Stimulated activated CD4-positive, alpha-beta T cell treated with anti-CD3 and anti-CD28 coated beads, Interleukin-2, amount 100 ng/mL, for 24 hours (primary cell): ENCODE measurements around the gene CHRNA10.
A peak's percentile ranks its signal among the peaks of the same experiment; 100 is the strongest.

Experiments used
- DNase-seq, 2 donors: peaks; one replicate each; pipeline ENCODE4 v3.0.0-alpha.2; 2020

Gene CHRNA10

DNA sequence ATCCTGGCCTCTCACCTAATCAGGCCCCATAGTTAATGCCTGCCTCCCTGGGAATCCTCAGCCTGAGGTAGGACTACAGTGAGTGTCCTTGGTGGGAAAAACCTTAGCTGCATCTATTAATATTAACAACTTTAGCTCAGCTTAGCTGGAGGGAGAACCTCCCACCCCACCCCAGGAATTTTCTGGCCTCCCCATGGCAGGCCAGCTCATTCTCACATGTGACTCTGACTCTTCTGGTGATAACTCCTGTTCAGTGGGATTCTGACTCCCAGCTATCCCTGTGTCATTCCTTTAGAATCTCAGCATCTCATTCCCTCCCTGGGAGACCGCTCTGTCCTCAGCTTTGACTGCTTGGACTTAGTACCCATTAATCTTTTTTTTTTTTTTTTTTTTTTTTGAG lies 43.9 kb downstream of the CHRNA10 start:
- no peak for DNase-seq

DNA sequence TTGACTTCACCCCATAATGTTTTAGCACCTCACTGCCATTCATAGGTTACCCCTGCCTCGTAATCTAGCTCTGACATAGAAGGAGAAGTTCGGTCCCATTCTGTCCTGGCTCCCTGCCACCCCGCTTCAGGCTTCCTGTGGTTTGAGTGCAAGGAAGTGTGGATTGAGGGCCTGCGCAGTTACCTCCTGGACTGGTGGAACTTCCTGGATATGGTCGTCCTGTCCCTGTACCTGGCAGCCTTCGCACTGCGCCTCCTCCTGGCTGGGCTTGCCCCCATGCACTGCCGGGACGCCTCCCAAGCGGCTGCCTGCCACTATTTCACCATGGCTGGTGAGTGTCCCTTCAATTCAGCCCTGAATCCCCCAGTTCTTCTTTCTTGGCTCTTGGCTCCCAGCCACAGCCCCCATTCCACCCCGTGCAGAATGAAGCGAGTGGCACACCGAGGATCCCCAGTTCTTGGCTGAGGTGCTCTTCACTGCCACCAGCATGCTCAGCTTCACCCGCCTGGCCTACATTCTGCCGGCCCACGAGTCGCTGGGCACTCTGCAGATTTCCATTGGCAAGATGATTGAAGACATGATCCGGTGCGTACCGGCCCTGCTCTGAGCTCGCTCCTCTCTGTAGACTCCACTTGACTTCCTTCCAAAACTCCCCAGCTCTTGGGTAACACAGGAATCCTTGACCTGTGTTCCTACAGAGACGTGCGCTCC lies 44.8 kb downstream of the CHRNA10 start:
- peak in 1 of 2 donors; percentile 20 for DNase-seq

DNA sequence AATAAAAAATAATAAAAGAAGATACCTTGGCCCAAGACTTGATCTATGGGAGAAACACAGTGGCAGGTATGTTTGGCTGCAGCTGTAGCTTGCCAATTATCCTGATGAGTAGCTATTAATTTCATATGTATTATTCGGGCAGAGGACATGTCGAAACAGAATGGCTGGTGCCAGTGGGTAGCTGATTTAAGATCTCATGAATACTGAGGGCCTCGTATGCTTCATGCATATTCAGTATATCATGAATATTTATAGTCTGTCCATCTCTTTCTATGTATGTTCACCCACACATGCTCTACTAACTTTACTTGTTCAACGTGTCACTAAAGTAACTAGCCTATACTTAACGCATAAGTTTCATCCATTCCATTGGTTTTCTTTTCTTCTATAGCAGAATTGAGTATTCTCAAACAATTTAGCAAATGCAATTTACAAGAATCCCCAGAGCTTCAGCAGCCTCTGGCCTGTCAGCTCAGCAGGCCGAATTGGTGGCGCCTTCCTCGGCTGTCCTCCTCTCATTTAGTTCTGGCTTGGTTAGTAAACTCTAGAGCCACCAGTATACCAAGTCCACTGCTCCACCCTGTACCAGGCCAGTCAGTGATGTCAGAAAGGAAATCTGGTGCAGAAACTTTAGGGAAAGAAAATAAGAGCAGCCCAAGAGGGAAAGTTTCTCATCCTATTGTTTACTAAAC lies 47.3 kb downstream of the CHRNA10 start:
- no peak for DNase-seq

DNA sequence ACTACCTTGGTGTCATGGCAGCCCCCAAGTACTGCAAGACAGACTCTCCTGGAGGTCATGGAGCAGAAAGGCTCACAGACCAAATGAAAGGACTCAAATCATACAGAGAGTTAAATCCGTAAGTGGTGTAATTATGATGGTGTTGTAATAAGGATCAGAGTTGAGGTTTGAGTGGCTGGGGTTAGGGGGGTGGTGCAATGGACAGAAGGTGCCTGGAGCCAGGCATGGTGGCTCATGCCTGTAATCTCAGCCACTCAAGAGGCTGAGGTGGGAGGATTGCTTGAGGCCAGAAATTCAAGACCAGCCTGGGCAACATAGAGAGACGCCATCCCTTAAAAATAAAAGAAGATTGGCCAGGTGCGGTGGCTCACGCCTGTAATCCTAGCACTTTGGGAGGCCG lies 48.1 kb downstream of the CHRNA10 start:
- no peak for DNase-seq

DNA sequence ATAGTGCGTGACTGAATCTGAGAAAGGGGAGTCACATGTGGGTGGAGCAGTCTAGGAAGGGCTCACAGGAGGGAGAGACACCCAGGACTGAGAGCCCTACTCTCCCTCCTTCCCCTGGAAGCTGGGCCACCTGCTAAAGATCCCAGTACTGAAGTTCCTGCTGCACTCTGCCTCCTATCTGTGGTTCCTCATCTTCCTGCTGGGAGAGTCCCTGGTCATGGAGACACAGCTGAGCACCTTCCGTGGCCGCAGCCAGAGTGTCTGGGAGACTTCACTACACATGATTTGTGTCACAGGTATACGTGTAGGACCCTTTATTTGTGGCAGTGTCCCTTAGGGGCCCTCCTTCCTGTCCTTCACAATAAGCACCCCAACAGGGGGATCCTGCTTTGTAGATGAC lies 48.7 kb downstream of the CHRNA10 start:
- no peak for DNase-seq

DNA sequence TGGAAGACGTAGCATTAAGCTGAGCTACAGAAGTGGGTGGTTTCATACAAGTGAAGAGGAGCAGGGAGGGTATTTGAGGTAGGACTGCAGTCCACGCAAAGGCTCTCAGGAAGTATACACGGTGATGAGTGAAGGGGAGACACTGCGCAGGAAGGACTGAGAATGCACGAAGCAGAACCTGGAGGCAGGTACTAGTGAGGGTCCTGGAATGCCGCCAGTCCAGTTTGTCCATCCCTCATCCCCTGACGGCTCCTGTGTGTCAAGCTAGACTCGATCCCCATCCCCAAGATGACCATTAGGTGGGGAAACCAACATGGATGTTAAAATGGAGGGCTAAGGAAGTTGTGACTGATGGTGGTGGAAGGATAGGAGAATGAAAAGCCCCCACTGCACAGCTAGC lies 53.2 kb downstream of the CHRNA10 start:
- DNase-seq = no peak

DNA sequence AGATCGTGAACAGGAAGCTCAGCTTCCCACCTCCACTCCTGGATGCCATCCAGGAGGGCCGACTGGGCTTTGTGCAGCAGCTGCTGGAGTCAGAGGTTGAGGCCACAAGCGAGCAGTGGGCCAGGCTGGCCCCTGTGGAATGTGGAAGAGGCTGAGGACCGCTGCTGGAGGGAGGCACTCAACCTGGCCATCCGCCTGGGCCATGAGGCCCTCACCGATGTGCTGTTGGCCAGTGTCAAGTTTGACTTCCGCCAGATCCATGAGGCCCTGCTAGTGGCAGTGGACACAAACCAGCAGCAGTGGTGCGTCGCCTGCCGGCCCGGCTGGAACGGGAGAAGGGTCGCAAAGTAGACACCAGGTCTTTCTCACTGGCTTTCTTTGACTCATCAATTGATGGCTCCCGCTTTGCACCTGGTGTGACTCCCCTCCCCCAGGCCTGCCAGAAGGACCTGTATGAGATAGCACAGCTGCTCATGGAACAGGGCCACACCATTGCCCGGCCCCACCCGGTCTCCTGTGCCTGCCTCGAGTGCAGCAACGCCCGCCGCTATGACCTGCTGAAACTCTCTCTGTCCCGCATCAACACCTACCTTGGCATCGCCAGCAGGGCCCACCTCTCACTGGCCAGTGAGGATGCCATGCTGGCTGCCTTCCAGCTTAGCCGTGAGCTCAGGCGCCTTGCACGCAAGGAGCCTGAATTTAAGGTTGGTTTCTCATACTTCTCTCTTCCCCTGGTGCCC lies 54.3 kb downstream of the CHRNA10 start:
- DNase-seq = no peak

DNA sequence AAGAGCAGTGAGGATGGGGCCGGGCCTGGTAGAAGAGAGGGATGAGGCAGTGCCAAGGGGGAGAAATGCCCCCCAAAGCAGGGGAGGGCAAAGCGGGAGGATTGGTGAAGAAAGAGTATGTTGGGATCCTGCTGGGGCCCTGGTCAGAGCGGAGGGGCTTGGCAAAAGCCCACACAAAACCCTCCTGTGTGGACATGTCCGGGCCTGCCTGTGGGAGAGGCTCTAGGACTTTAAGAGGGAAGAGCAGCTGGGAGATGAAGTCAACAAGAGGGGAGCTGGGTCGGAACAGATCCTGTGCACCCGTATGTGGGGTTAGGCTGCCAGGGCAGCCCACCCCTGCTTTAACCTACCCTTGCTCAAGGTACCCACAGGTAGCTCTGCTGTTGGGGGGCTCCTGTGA lies 55.2 kb downstream of the CHRNA10 start:
- no peak for DNase-seq
